Neural cell (in vitro differentiated cells): ENCODE measurements around the gene APOBEC2. TPM values are rescaled to one million over a fixed set of nuclear protein-coding genes. Genes with fewer than 3 reads are reported as not detected.

Source experiments
- H2AFZ ChIP-seq: fragments of 200-600, 300-800 bp; sonication (generic), shearing (Covaris generic); 2 replicates; pipeline ENCODE4 v1.6.0; 2014; ENCODE audit warnings: low read depth, mild to moderate bottlenecking, antibody characterized with exemption, low read length, moderate library complexity
- H3F3A ChIP-seq: fragments of 200-600 bp; shearing (Covaris generic); 2 replicates; pipeline ENCODE4 v1.6.1; 2016; ENCODE audit warnings: mild to moderate bottlenecking, moderate library complexity, mixed read lengths, antibody characterized with exemption, low read length; ENCODE audit not compliant: insufficient read depth, poor library complexity, severe bottlenecking
- H3K27ac ChIP-seq: fragments of 200-600, 300-800 bp; sonication (generic), shearing (Covaris generic); 2 replicates; pipeline ENCODE4 v1.5.1; 2014; ENCODE audit warnings: mild to moderate bottlenecking, low read length, moderate library complexity
- H3K27me3 ChIP-seq: fragments of 300-800, 200-600 bp; sonication (generic), shearing (Covaris generic); 2 replicates; pipeline ENCODE4 v1.6.0; 2014; ENCODE audit warnings: mild to moderate bottlenecking, low read depth, low read length, moderate library complexity; ENCODE audit not compliant: insufficient read depth
- H3K36me3 ChIP-seq: fragments of 300-800, 200-600 bp; sonication (generic), shearing (Covaris generic); 2 replicates; pipeline ENCODE4 v1.5.1; 2014; ENCODE audit warnings: mild to moderate bottlenecking, antibody characterized with exemption, low read length, moderate library complexity; ENCODE audit not compliant: insufficient read depth
- H3K4me2 ChIP-seq: fragments of 300-800, 200-600 bp; sonication (generic), shearing (Covaris generic); 2 replicates; pipeline ENCODE4 v1.6.0; 2014; ENCODE audit warnings: mild to moderate bottlenecking, low read length
- H3K4me3 ChIP-seq: fragments of 300-800, 200-600 bp; sonication (generic), shearing (Covaris generic); 2 replicates; pipeline ENCODE4 v1.5.1; 2014; ENCODE audit warnings: mild to moderate bottlenecking, low read length, moderate library complexity
- H3K79me2 ChIP-seq: fragments of 200-600 bp; shearing (Covaris generic); replicated peaks from 2 replicates; pipeline ENCODE4 v1.6.0; 2014; ENCODE audit warnings: mild to moderate bottlenecking, low read length, moderate library complexity; ENCODE audit not compliant: insufficient read depth
- H3K9ac ChIP-seq: fragments of 300-800, 200-600 bp; sonication (generic), shearing (Covaris generic); 2 replicates; pipeline ENCODE4 v1.6.1; 2016; ENCODE audit warnings: mild to moderate bottlenecking, low read length, mixed read lengths
- H3K9me2 ChIP-seq: fragments of 200-600 bp; shearing (Covaris generic); 2 replicates; pipeline ENCODE4 v1.6.1; 2016; ENCODE audit warnings: mild to moderate bottlenecking, low read length, mixed read lengths; ENCODE audit not compliant: insufficient read depth
- H3K9me3 ChIP-seq: fragments of 200-600, 300-800 bp; sonication (generic), shearing (Covaris generic); 2 replicates; pipeline ENCODE4 v1.6.1; 2016; ENCODE audit warnings: mild to moderate bottlenecking, mixed run types, low read length, moderate library complexity, mixed read lengths
- H4K20me1 ChIP-seq: fragments of 200-600 bp; shearing (Covaris generic); 2 replicates; pipeline ENCODE4 v1.6.1; 2016; ENCODE audit warnings: mild to moderate bottlenecking, mixed run types; ENCODE audit not compliant: insufficient read depth
- CTCF ChIP-seq: fragments of 450-650 bp; IDR thresholded peaks from 2 replicates; pipeline ENCODE4 v1.5.1; 2014; ENCODE audit warnings: antibody characterized with exemption, mild to moderate bottlenecking, moderate library complexity; ENCODE audit not compliant: poor library complexity, severe bottlenecking
- EP300 ChIP-seq: fragments of 450-650 bp; conservative IDR thresholded peaks from 2 replicates; pipeline ENCODE4 v1.6.1; 2014; ENCODE audit warnings: antibody characterized with exemption, mild to moderate bottlenecking, moderate library complexity; ENCODE audit not compliant: poor library complexity, severe bottlenecking
- EZH2 ChIP-seq: fragments of 200-600, 300-800 bp; shearing (Covaris generic), sonication (generic); IDR thresholded peaks from 2 replicates; pipeline ENCODE4 v1.6.1; 2014; ENCODE audit warnings: antibody characterized with exemption, low read length, borderline replicate concordance, mild to moderate bottlenecking; ENCODE audit not compliant: insufficient read depth, poor library complexity, severe bottlenecking
- MXI1 ChIP-seq: fragments of 450-650 bp; conservative IDR thresholded peaks from 2 replicates; pipeline ENCODE4 v1.6.1; 2014; ENCODE audit warnings: antibody characterized with exemption, mild to moderate bottlenecking; ENCODE audit not compliant: poor library complexity, severe bottlenecking
- POLR2AphosphoS5 ChIP-seq: IDR thresholded peaks from 2 replicates; pipeline ENCODE4 v1.6.1; 2012
- RAD21 ChIP-seq: fragments of 450-650 bp; conservative IDR thresholded peaks from 2 replicates; pipeline ENCODE4 v1.6.1; 2014; ENCODE audit warnings: antibody characterized with exemption, mild to moderate bottlenecking, moderate library complexity
- SMC3 ChIP-seq: fragments of 450-650 bp; conservative IDR thresholded peaks from 2 replicates; pipeline ENCODE4 v1.6.1; 2014; ENCODE audit warnings: antibody characterized with exemption, mild to moderate bottlenecking, moderate library complexity; ENCODE audit not compliant: poor library complexity
- TAF1 ChIP-seq: IDR thresholded peaks from 2 replicates; pipeline ENCODE4 v1.6.1; 2012; ENCODE audit warnings: low read depth
- polyA plus RNA-seq: library from polyadenylated mRNA; depleted of rRNA; stranded (reverse); fragments of >200 nt; gene quantifications from 2 replicates; pipeline ENCODE4 v1.2.3, GENCODE V29; 2014
- TF ChIP-seq, protein P1 (sequence below): IDR thresholded peaks from 2 replicates; pipeline ENCODE4 v1.6.1; 2012; ENCODE audit warnings: borderline replicate concordance

APOBEC2 gene
- polyA plus RNA-seq, 1 donor from 2014 or later: not detected

GRCh38 chr6:41017663-41018062 lies 35.3 kb upstream of the APOBEC2 start:
- no peak overlapping the region for H3K4me3 ChIP-seq
- H3K9ac ChIP-seq: no peak overlapping the region
- H3K4me2 ChIP-seq: no peak overlapping the region
- no peak overlapping the region for H3K27ac ChIP-seq
- H4K20me1 ChIP-seq: no peaks in the 10 kb centered on the region
- no peak overlapping the region for H2AFZ ChIP-seq
- H3K9me2 ChIP-seq: no peaks in the 10 kb centered on the region
- no peak for TF ChIP-seq CTCF
- no peak for TF ChIP-seq MXI1
- TF ChIP-seq RAD21: no peak
- no peak for TF ChIP-seq POLR2AphosphoS5
- TF ChIP-seq EZH2: no peak
- TF ChIP-seq, protein P1, sequence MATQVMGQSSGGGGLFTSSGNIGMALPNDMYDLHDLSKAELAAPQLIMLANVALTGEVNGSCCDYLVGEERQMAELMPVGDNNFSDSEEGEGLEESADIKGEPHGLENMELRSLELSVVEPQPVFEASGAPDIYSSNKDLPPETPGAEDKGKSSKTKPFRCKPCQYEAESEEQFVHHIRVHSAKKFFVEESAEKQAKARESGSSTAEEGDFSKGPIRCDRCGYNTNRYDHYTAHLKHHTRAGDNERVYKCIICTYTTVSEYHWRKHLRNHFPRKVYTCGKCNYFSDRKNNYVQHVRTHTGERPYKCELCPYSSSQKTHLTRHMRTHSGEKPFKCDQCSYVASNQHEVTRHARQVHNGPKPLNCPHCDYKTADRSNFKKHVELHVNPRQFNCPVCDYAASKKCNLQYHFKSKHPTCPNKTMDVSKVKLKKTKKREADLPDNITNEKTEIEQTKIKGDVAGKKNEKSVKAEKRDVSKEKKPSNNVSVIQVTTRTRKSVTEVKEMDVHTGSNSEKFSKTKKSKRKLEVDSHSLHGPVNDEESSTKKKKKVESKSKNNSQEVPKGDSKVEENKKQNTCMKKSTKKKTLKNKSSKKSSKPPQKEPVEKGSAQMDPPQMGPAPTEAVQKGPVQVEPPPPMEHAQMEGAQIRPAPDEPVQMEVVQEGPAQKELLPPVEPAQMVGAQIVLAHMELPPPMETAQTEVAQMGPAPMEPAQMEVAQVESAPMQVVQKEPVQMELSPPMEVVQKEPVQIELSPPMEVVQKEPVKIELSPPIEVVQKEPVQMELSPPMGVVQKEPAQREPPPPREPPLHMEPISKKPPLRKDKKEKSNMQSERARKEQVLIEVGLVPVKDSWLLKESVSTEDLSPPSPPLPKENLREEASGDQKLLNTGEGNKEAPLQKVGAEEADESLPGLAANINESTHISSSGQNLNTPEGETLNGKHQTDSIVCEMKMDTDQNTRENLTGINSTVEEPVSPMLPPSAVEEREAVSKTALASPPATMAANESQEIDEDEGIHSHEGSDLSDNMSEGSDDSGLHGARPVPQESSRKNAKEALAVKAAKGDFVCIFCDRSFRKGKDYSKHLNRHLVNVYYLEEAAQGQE: no peak
- TF ChIP-seq TAF1: no peak
- TF ChIP-seq SMC3: no peak
- no peak for TF ChIP-seq EP300
- peaks cover 3% of the 10 kb centered on the region for H3K9me3 ChIP-seq
- no peaks in the 10 kb centered on the region for H3K79me2 ChIP-seq
- no peaks in the 10 kb centered on the region for H3F3A ChIP-seq
- no peaks in the 10 kb centered on the region for H3K27me3 ChIP-seq
- H3K36me3 ChIP-seq: no peaks in the 10 kb centered on the region

GRCh38 chr6:41021832-41022231 lies 31.2 kb upstream of the APOBEC2 start:
- Histone ChIP-seq H3K9me3 (peaks cover 3% of the 10 kb centered on the region), H3K9ac (no peak overlapping the region), H3K79me2 (no peaks in the 10 kb centered on the region), H3F3A (no peaks in the 10 kb centered on the region), H3K27me3 (no peaks in the 10 kb centered on the region), H3K4me3 (no peak overlapping the region), H2AFZ (no peak overlapping the region), H3K36me3 (no peaks in the 10 kb centered on the region), H3K27ac (no peak overlapping the region), H4K20me1 (no peaks in the 10 kb centered on the region), H3K9me2 (no peaks in the 10 kb centered on the region), H3K4me2 (no peak overlapping the region)
- TF ChIP-seq CTCF (peak; percentile 47), MXI1 (no peak), TAF1 (no peak), SMC3 (peak; percentile 52), RAD21 (peak; percentile 64), EZH2 (no peak), POLR2AphosphoS5 (no peak), EP300 (no peak)
- TF ChIP-seq, protein P1: no peak
